Measurements from ENCODE around the gene CEP78. TPM values are rescaled to one million over a fixed set of nuclear protein-coding genes. Genes with fewer than 3 reads are reported as not detected.

The CEP78 gene
- total RNA-seq, 1 experiment from 2014 or later: 48.1 TPM

GRCh38 chr9:78311075-78311474 lies 75.2 kb downstream of the CEP78 start (continued):
- no peak for TF ChIP-seq ZBTB33 (IDR thresholded peaks at IDR 0.05; ENCODE audit: extremely low read depth, insufficient replicate concordance, low read length)

DNA sequence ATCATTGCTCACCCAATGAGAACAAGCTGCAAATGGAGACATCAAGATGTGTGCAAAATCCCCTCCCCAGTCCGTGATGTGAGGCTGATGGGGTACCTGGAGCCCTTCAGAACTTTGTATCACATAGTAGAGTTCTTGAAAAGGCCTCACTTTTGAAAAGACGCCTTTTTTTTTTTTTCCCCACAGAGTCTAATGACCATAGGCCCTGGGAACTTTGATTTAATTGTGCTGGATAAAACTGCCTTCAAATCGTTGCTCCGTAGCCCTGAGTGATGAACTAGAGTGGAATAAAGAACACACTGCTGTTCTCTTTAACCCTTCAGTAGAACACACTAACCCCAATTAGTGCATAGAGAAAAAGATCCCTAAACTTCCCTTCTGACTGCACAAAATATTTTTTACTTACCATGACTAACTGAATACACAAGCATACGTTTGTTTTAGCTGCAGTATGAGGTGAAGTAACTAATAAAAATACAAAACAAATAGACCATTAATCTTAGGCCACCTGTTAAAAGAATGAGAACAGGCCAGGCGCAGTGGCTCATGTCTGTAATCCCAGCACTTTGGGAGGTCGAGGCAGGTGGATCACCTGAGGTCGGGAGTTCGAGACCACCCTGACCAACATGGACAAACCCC lies 76.1 kb downstream of the CEP78 start:
- Histone ChIP-seq H3K79me2 (ENCODE audit: insufficient read depth, low read length) (0 out of 2 replicates have a peak, but pooled peaks cover 8% of the 10 kb centered on the region), H3K27me3 (ENCODE audit: insufficient read depth, low read length) (no peaks in the 10 kb centered on the region), H3K9me3 (ENCODE audit: control insufficient read depth in 1 of 2, insufficient read depth in 1 of 2, low read depth in 1 of 2, low read length in 2 of 2) (no peaks in the 10 kb centered on the region), H4K20me1 (ENCODE audit: insufficient read depth) (no peaks in the 10 kb centered on the region), H3K9me2 (ENCODE audit: insufficient read depth) (no peaks in the 10 kb centered on the region), H3K9ac (ENCODE audit: low read length) (no peak overlapping the region), H3K4me2 (ENCODE audit: low read length) (no peak overlapping the region), H2AFZ (ENCODE audit: low read depth, low read length, poor library complexity, severe bottlenecking) (no peak overlapping the region), H3K36me3 (ENCODE audit: control insufficient read depth in 1 of 2, insufficient read depth in 2 of 2, low read length in 2 of 2) (peaks cover 18 to 28% of the 10 kb centered on the region in 2 experiments; a peak in 3 of 4 replicates), H3K4me1 (ENCODE audit: control insufficient read depth in 1 of 2, insufficient read depth in 2 of 2, low read length in 2 of 2) (no peaks in the 10 kb centered on the region), H3K4me3 (replicated peaks in 1 of 2; ENCODE audit: low read depth in 1 of 2, low read length in 2 of 2) (no peak overlapping the region), H3K27ac (ENCODE audit: low read depth, low read length) (no peak overlapping the region)
- DNase-seq (ENCODE audit: low read depth, low spot score) (no peak), ATAC-seq (no peak)
- TSS peak; percentile 13 for BruUV-seq (replicated peaks)
- RAD21 ChIA-PET (ENCODE audit: low non-redundant PET in 1 of 2, low total read pairs in 2 of 2, uncharacterized antibody in 2 of 2, unreplicated experiment in 2 of 2): no interaction called here
- POLR2A ChIA-PET: no interaction called here
- CTCF ChIA-PET: no interaction called here
- TF ChIP-seq EZH2 (IDR thresholded peaks at IDR 0.05) (no peak), SIN3A (IDR thresholded peaks at IDR 0.05; ENCODE audit: low read depth) (no peak), EGR1 (IDR thresholded peaks at IDR 0.05; ENCODE audit: low read depth) (no peak), JUND (IDR thresholded peaks at IDR 0.05) (no peak), POLR2A (IDR thresholded peaks at IDR 0.05; ENCODE audit: borderline replicate concordance, extremely low read depth, insufficient read depth, insufficient read length) (no peak), TCF7L2 (IDR thresholded peaks at IDR 0.05; ENCODE audit: borderline replicate concordance, extremely low read depth, insufficient read depth, insufficient read length) (no peak), ZFX (IDR thresholded peaks at IDR 0.05) (no peak), SRF (IDR thresholded peaks at IDR 0.05; ENCODE audit: low read depth) (no peak), RAD21 (IDR thresholded peaks at IDR 0.05; ENCODE audit: low read depth) (no peak), ATF3 (IDR thresholded peaks at IDR 0.05) (no peak), CEBPB (IDR thresholded peaks at IDR 0.05; ENCODE audit: low read depth) (no peak)
- TF ChIP-seq, protein P1, sequence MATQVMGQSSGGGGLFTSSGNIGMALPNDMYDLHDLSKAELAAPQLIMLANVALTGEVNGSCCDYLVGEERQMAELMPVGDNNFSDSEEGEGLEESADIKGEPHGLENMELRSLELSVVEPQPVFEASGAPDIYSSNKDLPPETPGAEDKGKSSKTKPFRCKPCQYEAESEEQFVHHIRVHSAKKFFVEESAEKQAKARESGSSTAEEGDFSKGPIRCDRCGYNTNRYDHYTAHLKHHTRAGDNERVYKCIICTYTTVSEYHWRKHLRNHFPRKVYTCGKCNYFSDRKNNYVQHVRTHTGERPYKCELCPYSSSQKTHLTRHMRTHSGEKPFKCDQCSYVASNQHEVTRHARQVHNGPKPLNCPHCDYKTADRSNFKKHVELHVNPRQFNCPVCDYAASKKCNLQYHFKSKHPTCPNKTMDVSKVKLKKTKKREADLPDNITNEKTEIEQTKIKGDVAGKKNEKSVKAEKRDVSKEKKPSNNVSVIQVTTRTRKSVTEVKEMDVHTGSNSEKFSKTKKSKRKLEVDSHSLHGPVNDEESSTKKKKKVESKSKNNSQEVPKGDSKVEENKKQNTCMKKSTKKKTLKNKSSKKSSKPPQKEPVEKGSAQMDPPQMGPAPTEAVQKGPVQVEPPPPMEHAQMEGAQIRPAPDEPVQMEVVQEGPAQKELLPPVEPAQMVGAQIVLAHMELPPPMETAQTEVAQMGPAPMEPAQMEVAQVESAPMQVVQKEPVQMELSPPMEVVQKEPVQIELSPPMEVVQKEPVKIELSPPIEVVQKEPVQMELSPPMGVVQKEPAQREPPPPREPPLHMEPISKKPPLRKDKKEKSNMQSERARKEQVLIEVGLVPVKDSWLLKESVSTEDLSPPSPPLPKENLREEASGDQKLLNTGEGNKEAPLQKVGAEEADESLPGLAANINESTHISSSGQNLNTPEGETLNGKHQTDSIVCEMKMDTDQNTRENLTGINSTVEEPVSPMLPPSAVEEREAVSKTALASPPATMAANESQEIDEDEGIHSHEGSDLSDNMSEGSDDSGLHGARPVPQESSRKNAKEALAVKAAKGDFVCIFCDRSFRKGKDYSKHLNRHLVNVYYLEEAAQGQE (IDR thresholded peaks at IDR 0.05; ENCODE audit: low read depth): no peak
- TF ChIP-seq, protein P2, sequence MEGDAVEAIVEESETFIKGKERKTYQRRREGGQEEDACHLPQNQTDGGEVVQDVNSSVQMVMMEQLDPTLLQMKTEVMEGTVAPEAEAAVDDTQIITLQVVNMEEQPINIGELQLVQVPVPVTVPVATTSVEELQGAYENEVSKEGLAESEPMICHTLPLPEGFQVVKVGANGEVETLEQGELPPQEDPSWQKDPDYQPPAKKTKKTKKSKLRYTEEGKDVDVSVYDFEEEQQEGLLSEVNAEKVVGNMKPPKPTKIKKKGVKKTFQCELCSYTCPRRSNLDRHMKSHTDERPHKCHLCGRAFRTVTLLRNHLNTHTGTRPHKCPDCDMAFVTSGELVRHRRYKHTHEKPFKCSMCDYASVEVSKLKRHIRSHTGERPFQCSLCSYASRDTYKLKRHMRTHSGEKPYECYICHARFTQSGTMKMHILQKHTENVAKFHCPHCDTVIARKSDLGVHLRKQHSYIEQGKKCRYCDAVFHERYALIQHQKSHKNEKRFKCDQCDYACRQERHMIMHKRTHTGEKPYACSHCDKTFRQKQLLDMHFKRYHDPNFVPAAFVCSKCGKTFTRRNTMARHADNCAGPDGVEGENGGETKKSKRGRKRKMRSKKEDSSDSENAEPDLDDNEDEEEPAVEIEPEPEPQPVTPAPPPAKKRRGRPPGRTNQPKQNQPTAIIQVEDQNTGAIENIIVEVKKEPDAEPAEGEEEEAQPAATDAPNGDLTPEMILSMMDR (IDR thresholded peaks at IDR 0.05 in 2 of 3, conservative IDR thresholded peaks at IDR 0.05 in 1 of 3; ENCODE audit: borderline replicate concordance in 1 of 3, insufficient read depth in 1 of 3, low read depth in 2 of 3, low read length in 2 of 3): no peak
- intact Hi-C loops (cut with micrococcal nuclease): no loop called here
